Loucy (cell line): Measurements from ENCODE around the gene KCNT1.

ENCODE experiments used
- H2AFZ ChIP-seq: fragments of 200-600 bp; sonication (generic); 2 replicates; pipeline ENCODE4 v1.6.0; 2016; ENCODE audit warnings: antibody characterized with exemption, mild to moderate bottlenecking, low read length, moderate library complexity
- H3F3A ChIP-seq: fragments of 200-600 bp; 2 replicates; pipeline ENCODE4 v1.6.0; 2016; ENCODE audit warnings: antibody characterized with exemption, low read depth, mild to moderate bottlenecking
- H3K27me3 ChIP-seq: fragments of 200-600 bp; sonication (generic); 2 replicates; pipeline ENCODE4 v1.6.1; 2014; ENCODE audit warnings: low read length, mild to moderate bottlenecking; ENCODE audit not compliant: insufficient read depth, poor library complexity, severe bottlenecking
- H3K36me3 ChIP-seq: fragments of 200-600 bp; sonication (generic); 2 replicates; pipeline ENCODE4 v1.6.1; 2016; ENCODE audit warnings: low read length; ENCODE audit not compliant: insufficient read depth
- H3K4me1 ChIP-seq: fragments of 200-600 bp; sonication (generic); 2 replicates; pipeline ENCODE4 v1.5.1; 2014; ENCODE audit warnings: low read length, mild to moderate bottlenecking; ENCODE audit not compliant: insufficient read depth, poor library complexity, severe bottlenecking
- H3K4me2 ChIP-seq: fragments of 200-600 bp; sonication (generic); 2 replicates; pipeline ENCODE4 v1.6.0; 2014; ENCODE audit warnings: antibody characterized with exemption, low read length, low read depth, mild to moderate bottlenecking; ENCODE audit not compliant: poor library complexity, severe bottlenecking
- H3K4me3 ChIP-seq: fragments of 200-600 bp; sonication (generic); 2 replicates; pipeline ENCODE4 v1.5.1; 2014; ENCODE audit warnings: low read length, mild to moderate bottlenecking, mixed read lengths; ENCODE audit not compliant: poor library complexity, severe bottlenecking
- H3K79me2 ChIP-seq: fragments of 200-600 bp; sonication (generic); 2 replicates; pipeline ENCODE4 v1.6.1; 2014; ENCODE audit warnings: low read length; ENCODE audit not compliant: insufficient read depth
- H3K9ac ChIP-seq: fragments of 200-600 bp; sonication (generic); 2 replicates; pipeline ENCODE4 v1.6.0; 2014; ENCODE audit warnings: mild to moderate bottlenecking, low read depth, low read length, moderate library complexity; ENCODE audit not compliant: poor library complexity, severe bottlenecking
- H3K9me2 ChIP-seq: fragments of 200-600 bp; sonication (generic); replicated peaks from 2 replicates; pipeline ENCODE4 v1.6.1; 2016; ENCODE audit warnings: low read depth, low read length, mixed read lengths
- H3K9me3 ChIP-seq: fragments of 200-600 bp; sonication (generic); 2 replicates; pipeline ENCODE4 v1.6.1; 2014; ENCODE audit warnings: mild to moderate bottlenecking, antibody characterized with exemption, low read length, low read depth; ENCODE audit not compliant: insufficient read depth
- H4K20me1 ChIP-seq: fragments of 200-600 bp; sonication (generic); 2 replicates; pipeline ENCODE4 v1.6.0; 2014; ENCODE audit warnings: antibody characterized with exemption, low read length, mild to moderate bottlenecking; ENCODE audit not compliant: insufficient read depth, poor library complexity, severe bottlenecking
- CTCF ChIP-seq: fragments of 200-600 bp; sonication (generic); conservative IDR thresholded peaks from 2 replicates; pipeline ENCODE4 v1.5.1; 2014; ENCODE audit warnings: mild to moderate bottlenecking, antibody characterized with exemption, low read length
- EZH2phosphoT487 ChIP-seq: fragments of 200-600 bp; IDR thresholded peaks from 2 replicates; pipeline ENCODE4 v1.6.1; 2018; ENCODE audit warnings: antibody characterized with exemption, mild to moderate bottlenecking, moderate library complexity, borderline replicate concordance

Gene KCNT1

GRCh38 chr9:135797507-135798262, 95.7 kb downstream of the KCNT1 start:
- H2AFZ ChIP-seq = no peak overlapping the region
- H3K9ac ChIP-seq = no peak overlapping the region
- H3K79me2 ChIP-seq = no peaks in the 10 kb centered on the region

GRCh38 chr9:135798263-135798585, 96.2 kb downstream of the KCNT1 start:
- TF ChIP-seq CTCF (no peak), EZH2phosphoT487 (no peak)
- no peak overlapping the region for H3K9ac ChIP-seq
- no peaks in the 10 kb centered on the region for H3K36me3 ChIP-seq
- no peaks in the 10 kb centered on the region for H4K20me1 ChIP-seq
- H3K27me3 ChIP-seq = no peaks in the 10 kb centered on the region
- H3K4me2 ChIP-seq = no peak overlapping the region
- peaks cover 3% of the 10 kb centered on the region for H3K4me1 ChIP-seq
- H3K4me3 ChIP-seq = no peak overlapping the region
- no peak overlapping the region for H2AFZ ChIP-seq
- no peaks in the 10 kb centered on the region for H3F3A ChIP-seq
- no peaks in the 10 kb centered on the region for H3K79me2 ChIP-seq
- no peaks in the 10 kb centered on the region for H3K9me3 ChIP-seq
- no peaks in the 10 kb centered on the region for H3K9me2 ChIP-seq

More at GRCh38 chr9:135797507-135798262, 95.7 kb downstream of the KCNT1 start:
- Histone ChIP-seq H3K4me3 (no peak overlapping the region), H4K20me1 (no peaks in the 10 kb centered on the region), H3K4me1 (peaks cover 3% of the 10 kb centered on the region), H3K27me3 (no peaks in the 10 kb centered on the region), H3K9me3 (no peaks in the 10 kb centered on the region), H3K4me2 (no peak overlapping the region), H3K9me2 (no peaks in the 10 kb centered on the region), H3F3A (no peaks in the 10 kb centered on the region), H3K36me3 (no peaks in the 10 kb centered on the region)
- TF ChIP-seq EZH2phosphoT487 (no peak), CTCF (peak; percentile 92)

DNA sequence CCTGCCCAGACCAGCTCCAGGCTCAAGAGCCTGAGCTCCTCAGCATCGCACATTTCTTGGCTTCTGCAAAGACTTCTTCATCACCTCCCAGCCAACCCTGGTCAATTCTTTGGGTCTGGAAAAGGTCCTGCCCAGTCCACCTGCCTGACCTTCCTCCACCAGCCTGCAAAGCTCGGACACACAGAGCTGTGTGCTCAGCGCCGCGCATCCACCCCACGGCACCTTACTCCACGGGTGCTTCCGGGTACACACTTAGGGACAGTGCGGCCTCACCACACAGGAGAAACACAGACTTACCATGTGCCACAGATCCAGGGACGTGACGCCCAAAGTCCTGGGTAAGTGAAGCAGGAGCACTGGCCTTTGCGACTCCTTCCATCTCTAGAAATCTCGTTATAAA, 97.3 kb downstream of the KCNT1 start:
- Histone ChIP-seq H3K4me3 (no peak overlapping the region), H3K9me3 (no peaks in the 10 kb centered on the region), H3K4me1 (peaks cover 3% of the 10 kb centered on the region), H2AFZ (no peak overlapping the region), H3K27me3 (no peaks in the 10 kb centered on the region), H4K20me1 (no peaks in the 10 kb centered on the region), H3K36me3 (no peaks in the 10 kb centered on the region), H3F3A (no peaks in the 10 kb centered on the region), H3K9me2 (no peaks in the 10 kb centered on the region), H3K4me2 (no peak overlapping the region), H3K9ac (no peak overlapping the region), H3K79me2 (no peaks in the 10 kb centered on the region)
- TF ChIP-seq CTCF (no peak), EZH2phosphoT487 (no peak)
